ENCODE measurements around the gene COL16A1.

COL16A1 gene

GRCh38 chr1:31644560-31645273 is 59.1 kb downstream of the COL16A1 start, which contains the start of gene PEF1:
Gene PEF1 (minus strand): TSS chr1:31644876. CDS start chr1:31644864, 12 bp downstream.
- peak; percentile 100 for DNase-seq

GRCh38 chr1:31643976-31644559 is 59.7 kb downstream of the COL16A1 start:
- no peak for DNase-seq

DNA sequence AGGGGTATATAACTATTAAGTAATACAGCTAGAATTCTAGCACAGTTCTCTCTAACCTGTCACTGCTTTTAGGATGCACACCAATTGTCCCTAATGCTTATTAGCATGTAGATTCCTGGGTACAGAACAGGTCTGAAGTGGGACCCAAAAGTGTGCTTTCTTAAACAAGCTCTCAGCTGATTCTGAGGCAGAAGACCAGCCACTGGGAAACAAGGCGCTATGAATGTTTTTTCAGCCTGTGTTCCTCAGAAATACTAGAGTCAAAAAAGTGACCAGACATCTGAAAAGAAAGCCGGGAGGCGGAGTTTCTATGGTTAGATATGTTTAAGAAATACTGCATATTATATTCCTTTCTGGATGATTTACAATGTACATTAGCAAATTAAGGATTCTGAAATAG is 60.9 kb downstream of the COL16A1 start:
- DNase-seq: no peak

DNA sequence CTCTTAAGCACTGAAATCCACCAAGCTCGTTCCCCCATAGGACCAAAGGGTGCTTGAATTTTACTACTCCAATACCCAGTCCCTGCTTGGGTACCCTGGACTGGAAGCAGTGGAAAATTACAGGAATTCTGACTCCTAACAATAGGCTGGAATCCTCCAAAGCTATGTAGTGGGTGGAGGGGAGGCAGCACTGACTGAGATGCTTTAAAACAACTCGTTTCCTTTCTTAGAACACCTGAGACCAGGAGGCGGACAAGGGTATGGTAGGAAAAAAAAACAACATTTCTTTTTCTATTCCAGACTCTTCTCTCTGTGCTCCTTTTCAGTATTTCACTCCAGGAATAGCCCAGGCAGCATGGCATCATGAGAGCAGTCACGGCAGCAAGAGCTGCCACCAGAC is 61.5 kb downstream of the COL16A1 start:
- DNase-seq: no peak

DNA sequence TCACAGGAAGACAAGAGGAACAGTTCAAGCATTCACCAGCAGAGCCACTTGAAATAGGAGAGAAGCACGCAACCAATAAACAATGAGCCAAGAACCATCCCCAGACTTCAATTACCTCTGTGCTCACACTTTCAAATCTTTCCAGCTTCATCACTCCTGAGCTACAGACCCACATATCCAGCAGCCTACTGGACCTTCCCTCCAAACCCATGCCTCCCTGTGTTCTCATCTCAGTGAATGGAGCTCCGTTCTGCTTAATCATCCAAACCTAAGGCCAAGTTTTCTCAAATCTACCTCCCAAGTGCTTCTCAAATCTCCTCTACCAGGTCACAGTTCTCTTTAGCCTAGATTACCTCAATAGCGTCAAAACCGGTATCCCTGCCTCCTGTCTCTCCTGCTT is 62.9 kb downstream of the COL16A1 start:
- DNase-seq: no peak

DNA sequence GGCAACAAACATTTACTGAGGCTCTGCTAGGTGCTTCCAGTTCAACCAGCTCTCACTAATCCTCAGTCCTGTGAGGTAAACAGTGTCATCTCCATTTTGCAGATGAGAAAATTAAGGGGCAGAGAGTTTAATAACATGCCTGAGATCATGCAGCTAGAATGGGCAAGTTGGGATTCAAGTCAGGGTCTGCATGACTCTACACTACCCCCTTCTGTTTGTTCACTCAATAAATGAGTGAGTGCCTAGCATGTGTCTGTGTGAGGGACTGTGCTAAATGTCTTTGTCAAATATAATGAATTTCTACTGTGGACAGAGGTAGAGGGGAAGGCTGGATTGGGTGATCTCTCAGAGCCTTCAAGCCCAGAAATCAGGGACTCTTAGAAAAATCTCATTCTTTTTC is 63.6 kb downstream of the COL16A1 start:
- no peak for DNase-seq

GRCh38 chr1:31639543-31639942 is 64.3 kb downstream of the COL16A1 start:
- DNase-seq: no peak

DNA sequence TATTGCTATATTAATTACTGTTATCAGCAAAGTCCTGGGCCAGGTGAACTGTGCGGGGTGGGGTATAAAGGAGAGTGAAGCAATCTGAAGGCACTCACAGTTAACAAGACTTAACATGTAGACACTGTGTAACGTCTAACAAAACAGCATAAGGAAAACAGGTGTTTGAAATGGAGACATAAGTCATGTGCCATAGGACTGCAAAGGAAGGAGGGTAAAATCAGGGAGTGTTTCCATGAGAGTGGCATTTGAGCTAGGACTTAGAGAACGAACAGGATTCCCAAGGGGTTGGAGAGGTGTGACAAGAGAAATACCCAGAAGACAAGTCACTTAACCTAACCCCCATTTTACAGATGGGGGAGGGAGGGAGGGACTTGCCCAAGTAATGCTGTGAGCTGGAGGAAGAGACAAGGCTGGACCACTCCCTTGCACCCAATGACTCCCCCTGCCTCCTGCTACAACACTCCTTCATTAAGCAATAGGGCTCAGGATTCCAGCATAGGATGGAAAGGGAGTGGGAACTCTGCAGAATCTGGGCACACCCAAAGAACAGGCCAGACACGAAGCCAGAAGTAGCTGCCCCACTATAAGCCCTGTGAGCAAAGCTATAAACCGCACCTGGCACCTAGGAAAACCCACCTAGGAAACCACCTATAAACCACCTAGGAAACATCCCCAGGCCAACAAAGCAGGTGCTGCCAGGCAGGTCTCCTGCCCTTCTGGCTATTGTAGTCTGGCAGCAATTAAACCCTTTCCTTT is 65.7 kb downstream of the COL16A1 start:
- no peak for DNase-seq

GRCh38 chr1:31633117-31633516 is 70.7 kb downstream of the COL16A1 start:
- DNase-seq: peak; percentile 53

DNA sequence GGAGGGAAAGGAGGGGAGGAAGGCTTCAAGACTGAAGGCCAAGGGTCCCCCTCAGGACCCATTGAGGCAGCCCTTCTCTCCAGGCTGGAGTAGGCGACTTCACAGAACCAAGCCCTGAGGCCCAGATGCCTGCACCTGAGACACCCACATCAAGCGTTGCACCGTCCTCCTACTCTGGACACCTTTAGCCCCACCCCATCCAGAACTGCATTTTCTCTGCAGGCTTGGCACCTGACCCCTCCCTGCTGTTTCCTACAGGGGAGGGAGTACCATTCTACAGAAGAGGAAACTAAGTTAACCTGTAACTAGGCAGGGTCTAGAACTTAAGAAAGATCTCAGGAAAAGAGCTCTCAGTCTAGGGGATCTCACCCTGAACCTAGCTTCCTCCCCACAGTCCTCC is 71.2 kb downstream of the COL16A1 start:
- DNase-seq: no peak

- no peak for DNase-seq
These were observed 74.8 kb downstream of the COL16A1 start for GRCh38 chr1:31628931-31629556.

DNA sequence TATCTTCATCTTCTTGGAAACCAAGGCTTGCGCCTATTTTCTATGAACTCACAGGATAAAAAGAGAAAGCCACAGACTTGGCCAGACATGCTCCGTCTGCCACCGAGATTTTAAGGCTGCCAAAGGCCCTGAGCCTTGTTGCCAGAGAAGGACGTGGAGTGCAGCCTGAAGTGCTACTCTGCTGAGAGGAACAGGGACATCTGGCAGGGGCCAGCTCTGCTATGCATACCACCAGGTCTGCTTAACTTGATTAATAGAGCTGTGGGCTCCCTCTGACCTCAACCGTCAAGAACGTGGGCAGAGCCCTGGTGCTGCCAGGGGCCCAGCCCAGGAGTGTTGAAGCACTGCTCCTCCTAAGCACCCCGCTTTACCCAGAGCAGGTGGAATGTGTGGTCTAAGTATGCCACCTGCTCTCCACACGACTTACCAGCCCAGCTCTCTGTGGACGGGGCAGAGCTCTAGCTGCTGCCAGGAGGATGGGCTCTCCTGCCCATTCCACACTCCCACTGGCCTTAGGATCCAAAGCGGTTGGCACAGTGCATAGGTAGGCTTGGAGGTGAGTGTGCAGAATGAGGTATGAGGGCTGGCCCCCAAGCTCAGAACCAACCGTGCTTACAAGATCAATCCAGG is 75.8 kb downstream of the COL16A1 start:
- no peak for DNase-seq

DNA sequence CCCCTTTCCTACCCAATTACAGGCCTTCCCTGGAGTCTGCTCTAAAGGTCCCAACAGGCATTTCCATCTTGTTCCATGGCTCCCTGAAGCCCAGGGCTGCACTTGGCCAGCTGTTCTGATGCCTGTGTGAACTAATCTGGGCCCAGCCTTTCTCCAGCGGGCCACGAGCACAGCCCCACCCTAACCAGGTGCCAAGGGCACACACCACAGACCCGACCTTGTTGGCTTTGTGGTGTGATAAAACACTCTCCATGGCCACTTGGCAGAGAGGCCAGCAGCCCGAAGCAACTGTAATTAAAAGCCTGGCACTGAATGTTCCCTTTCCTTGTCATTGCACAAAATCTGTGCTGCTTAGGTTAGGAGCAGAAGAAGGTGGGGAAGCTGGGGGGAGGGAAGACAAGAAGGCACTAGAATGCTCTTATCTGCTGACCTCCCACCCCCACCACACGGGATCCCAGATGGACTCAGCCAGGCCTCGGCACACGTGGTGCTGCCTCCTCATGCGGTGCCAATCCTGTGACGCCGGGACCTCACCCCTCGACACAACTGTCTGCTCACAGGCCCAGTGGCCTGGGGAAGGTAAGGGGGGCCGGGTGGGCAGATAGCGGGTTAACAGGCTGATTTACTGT is 76.4 kb downstream of the COL16A1 start:
- no peak for DNase-seq

DNA sequence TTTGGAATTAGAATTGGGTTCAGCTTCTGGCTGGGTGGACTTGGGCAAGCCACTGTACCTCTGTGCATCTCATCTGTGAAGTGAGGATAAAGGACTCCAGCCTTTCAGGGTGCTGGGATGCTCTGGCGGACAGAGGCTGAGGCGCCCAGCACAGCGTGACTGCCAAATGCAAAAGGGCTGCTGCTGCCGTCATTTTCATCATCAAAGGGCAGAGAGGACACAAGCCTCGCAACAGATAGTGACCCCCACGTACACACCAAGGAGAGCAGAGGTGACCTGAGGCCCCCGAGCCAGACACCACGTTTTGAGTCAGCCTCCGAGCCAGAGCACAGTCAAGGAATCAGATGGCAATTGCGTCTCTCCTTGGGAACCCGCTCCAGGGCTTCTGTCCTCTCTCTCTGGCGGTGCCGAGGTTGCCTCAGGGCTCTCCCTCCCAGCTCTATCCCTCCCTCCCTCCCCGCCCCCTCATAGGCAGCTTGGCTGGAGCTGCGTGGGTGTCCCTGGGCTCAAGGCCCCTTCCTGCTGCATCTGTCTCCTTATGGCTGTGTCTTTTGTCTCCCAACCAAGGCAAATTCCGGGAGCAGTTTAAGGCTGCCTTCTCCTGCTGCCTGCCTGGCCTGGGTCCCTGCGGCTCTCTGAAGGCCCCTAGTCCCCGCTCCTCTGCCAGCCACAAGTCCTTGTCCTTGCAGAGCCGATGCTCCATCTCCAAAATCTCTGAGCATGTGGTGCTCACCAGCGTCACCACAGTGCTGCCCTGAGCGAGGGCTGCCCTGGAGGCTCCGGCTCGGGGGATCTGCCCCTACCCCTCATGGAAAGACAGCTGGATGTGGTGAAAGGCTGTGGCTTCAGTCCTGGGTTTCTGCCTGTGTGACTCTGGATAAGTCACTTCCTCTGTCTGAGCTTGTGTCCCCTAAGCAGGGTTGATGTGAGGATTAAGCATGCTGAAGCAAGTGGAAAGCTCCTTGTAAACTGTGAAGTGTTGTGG is 77.3 kb downstream of the COL16A1 start:
- no peak for DNase-seq

DNA sequence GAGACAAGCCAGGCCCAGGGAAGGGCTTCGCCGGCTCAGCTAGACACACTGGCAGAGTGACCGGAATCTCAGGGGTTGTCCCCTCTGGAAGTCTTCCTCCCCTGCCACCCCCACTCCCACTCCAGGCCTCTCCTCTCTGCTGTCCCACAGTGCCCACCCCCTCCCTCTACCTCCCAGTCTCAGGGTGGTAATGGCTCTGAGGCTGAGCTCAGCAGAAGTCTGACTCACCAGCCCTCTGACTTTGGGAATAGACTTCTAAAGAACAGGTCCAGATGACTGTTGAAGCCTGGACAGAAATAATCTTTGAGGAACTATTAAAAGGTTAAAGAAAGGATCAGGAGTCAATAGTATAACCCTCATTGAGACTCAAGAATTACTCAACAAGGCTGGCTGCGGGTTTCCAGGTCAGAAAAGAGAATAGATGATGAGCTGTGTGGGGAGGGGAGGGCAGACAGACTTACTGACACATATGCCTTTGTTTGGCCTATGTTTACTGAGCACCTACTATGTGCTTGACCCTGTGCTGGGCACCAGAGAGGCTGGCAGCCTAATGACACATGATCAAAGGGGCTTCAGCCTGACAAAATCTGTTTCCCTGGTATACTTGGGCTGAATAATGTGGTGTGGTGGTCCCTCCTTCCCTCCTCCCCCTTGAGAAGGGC is 78.1 kb downstream of the COL16A1 start:
- no peak for DNase-seq

- DNase-seq: no peak
These were observed 78.9 kb downstream of the COL16A1 start for GRCh38 chr1:31624731-31625514.

- DNase-seq: no peak
These were observed 79.5 kb downstream of the COL16A1 start for GRCh38 chr1:31624309-31624708.

GRCh38 chr1:31623365-31623764 is 80.5 kb downstream of the COL16A1 start:
- DNase-seq: no peak

DNA sequence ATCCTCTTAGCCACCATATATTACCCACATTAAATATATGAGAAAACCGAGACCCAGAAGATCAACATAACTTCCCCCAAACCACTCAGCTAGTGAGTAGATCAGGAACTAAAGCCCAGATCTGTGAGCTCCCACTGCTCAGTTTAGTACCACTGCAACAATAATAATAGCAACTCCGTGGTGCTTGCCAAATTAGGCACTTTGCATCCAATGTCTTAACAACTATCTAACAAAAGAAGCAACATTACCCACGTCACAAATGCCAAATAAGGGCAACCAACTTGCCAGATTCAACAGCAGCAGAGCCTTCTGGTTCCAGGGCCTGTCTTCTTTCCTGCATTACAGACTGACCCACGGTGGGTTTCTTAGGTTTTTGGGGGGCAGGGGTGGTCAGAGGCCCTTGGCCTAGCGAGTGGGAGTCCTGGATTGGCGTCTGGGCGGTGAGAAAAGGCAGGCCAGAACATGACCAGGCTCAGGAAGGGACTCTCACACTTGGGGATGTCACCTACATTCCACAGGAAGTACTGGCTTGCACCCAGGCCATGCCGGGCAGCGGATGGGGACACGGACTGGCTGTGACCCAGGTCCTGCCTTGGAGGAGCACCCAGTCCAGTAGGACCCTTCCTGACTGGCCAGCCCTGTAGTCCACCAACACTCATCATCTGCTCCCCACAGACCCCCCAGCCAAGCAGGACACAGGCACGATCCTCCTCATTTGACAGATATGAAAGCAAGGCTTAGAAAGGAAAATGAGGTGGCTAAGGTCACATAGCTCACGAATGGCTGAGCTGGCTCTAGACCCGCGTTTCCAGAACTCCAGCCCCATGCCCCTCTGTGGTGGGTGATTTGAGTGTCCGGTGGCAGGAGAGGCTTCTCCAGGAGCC is 81.7 kb downstream of the COL16A1 start:
- DNase-seq: no peak

Measured in stimulated activated CD4-positive, alpha-beta T cell treated with anti-CD3 and anti-CD28 coated beads, Interleukin-15, amount 100 ng/mL, for 24 hours (primary cell).